ENCODE measurements around the gene CLTCL1.
"Not testable (repeated sequence)": the region's sequence is repeated elsewhere in the genome, so short reads cannot be mapped to it uniquely, and the experiment has no call there.

Gene CLTCL1

GRCh38 chr22:19285831-19286230 lies 5.7 kb downstream of the CLTCL1 start:
- Histone ChIP-seq H3K9me3 (ENCODE audit: low read length) (no peaks in the 10 kb centered on the region), H3K36me3 (ENCODE audit: insufficient read depth, low read length) (no peaks in the 10 kb centered on the region), H2AFZ (ENCODE audit: low read depth, low read length) (no peak overlapping the region), H3K27me3 (ENCODE audit: insufficient read depth, low read length) (no peaks in the 10 kb centered on the region), H3K4me3 (ENCODE audit: low read length) (no peak overlapping the region), H3K4me1 (ENCODE audit: insufficient read depth, low read length) (peaks cover 6% of the 10 kb centered on the region)

DNA sequence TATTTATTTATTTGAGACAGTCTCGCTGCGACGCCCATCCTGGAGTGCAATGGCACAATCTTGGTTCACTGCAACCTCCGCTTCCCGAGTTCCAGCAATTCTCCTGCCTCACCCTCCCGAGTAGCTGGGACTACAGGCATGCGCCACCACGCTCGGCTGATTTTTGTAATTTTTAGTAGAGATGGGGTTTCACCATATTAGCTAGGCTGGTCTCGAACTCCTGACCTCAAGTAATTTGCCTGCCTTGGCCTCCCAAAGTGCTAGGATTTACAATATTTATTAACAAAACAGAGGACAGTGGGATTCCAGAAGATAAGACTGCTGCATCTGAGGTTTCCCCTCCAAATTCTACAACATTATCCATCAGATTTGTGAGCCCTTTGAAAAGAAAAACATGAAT lies 12.4 kb downstream of the CLTCL1 start:
- H3K4me1 ChIP-seq (ENCODE audit: insufficient read depth, low read length); H3K4me3 ChIP-seq (ENCODE audit: low read length); H3K36me3 ChIP-seq (ENCODE audit: insufficient read depth, low read length); H3K27me3 ChIP-seq (ENCODE audit: insufficient read depth, low read length); H2AFZ ChIP-seq (ENCODE audit: low read depth, low read length); H3K9me3 ChIP-seq (ENCODE audit: low read length): not testable (repeated sequence)

GRCh38 chr22:19277785-19278184 lies 13.7 kb downstream of the CLTCL1 start:
- no peaks in the 10 kb centered on the region for H3K27me3 ChIP-seq (ENCODE audit: insufficient read depth, low read length)
- H3K36me3 ChIP-seq (ENCODE audit: insufficient read depth, low read length) = peaks cover 3% of the 10 kb centered on the region
- no peaks in the 10 kb centered on the region for H3K9me3 ChIP-seq (ENCODE audit: low read length)
- no peak overlapping the region for H2AFZ ChIP-seq (ENCODE audit: low read depth, low read length)
- no peaks in the 10 kb centered on the region for H3K4me1 ChIP-seq (ENCODE audit: insufficient read depth, low read length)
- no peak overlapping the region for H3K4me3 ChIP-seq (ENCODE audit: low read length)

DNA sequence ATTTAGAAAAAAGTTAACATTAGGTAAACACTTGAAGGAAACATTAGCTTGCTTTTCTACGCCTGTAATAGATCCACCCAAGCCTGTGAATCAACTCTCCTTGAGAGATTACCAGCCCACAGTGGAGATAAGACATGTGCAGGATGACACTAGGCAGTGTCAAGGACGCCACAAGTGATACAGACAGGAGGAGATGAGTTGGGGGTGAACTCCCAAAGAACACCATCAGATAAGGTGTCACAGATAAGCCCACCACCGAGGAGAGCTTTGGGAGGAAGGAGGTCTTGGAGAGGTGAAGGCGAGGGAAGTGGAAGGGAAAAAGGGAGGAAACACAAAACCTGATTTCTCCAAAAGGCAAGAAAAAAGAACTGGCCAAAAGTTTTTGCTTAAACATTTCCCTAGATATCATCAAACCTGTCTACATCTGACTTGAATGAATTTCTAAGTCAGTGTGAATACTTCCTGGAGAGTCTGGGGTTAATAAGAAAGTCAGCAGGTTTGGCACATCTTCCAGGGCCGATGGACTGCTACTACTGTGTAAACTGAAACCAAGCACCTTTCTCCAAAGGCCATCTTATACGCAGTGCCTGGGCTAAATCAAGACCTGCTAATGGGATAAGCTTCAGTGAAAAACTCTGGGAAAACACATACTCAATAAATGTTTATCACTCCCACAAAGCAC lies 15.5 kb downstream of the CLTCL1 start:
- H3K27me3 ChIP-seq (ENCODE audit: insufficient read depth, low read length) = no peaks in the 10 kb centered on the region
- no peaks in the 10 kb centered on the region for H3K9me3 ChIP-seq (ENCODE audit: low read length)
- H3K36me3 ChIP-seq (ENCODE audit: insufficient read depth, low read length) = peaks cover 3% of the 10 kb centered on the region
- H2AFZ ChIP-seq (ENCODE audit: low read depth, low read length) = no peak overlapping the region
- H3K4me3 ChIP-seq (ENCODE audit: low read length) = no peak overlapping the region
- H3K4me1 ChIP-seq (ENCODE audit: insufficient read depth, low read length) = no peaks in the 10 kb centered on the region

DNA sequence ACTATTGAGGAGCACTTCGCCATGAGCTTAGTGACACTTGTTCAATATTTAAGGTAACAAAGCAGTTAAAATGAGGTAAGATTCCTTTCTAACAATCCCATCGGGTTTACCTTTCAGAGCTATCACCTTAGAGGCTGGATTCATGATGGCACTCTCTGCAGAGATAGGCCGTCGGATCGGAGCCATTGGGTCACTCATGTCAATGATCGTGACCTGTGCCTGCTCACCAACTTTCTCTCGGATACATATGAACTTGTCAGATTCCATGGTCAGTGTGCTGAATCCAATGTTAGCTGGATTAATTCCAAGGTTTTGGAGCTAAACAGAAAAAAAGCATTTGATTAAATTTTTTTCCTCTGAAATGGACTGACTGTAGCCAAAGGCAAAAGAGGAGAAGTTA lies 16.0 kb downstream of the CLTCL1 start:
- H3K27me3 ChIP-seq (ENCODE audit: insufficient read depth, low read length) = no peaks in the 10 kb centered on the region
- H3K36me3 ChIP-seq (ENCODE audit: insufficient read depth, low read length) = peaks cover 3% of the 10 kb centered on the region
- H3K4me3 ChIP-seq (ENCODE audit: low read length) = no peak overlapping the region
- H3K9me3 ChIP-seq (ENCODE audit: low read length) = no peaks in the 10 kb centered on the region
- no peak overlapping the region for H2AFZ ChIP-seq (ENCODE audit: low read depth, low read length)
- no peaks in the 10 kb centered on the region for H3K4me1 ChIP-seq (ENCODE audit: insufficient read depth, low read length)

DNA sequence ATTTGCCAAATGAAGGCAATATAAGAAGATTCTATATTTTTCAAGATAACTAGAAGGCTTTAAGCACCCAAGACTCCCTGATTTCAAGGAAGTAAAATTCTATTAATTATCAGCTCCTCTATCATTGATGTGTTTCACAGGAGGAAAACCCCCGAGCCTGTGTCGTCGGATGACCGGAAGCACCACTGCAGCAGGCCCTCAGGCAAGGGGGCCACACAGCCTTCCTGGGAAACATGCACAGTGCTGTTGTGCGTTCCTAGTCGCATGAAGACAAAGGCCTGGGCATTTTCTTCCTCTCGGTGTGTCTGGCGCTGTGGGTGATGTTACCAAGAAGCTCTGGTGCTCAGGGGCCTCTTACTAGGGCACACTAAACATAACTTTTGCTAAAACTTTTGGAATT lies 16.4 kb downstream of the CLTCL1 start:
- Histone ChIP-seq H3K36me3 (ENCODE audit: insufficient read depth, low read length) (peaks cover 3% of the 10 kb centered on the region), H3K9me3 (ENCODE audit: low read length) (no peaks in the 10 kb centered on the region), H3K4me3 (ENCODE audit: low read length) (no peak overlapping the region), H3K27me3 (ENCODE audit: insufficient read depth, low read length) (no peaks in the 10 kb centered on the region), H3K4me1 (ENCODE audit: insufficient read depth, low read length) (no peaks in the 10 kb centered on the region), H2AFZ (ENCODE audit: low read depth, low read length) (no peak overlapping the region)

GRCh38 chr22:19271856-19272535 lies 19.5 kb downstream of the CLTCL1 start:
- Histone ChIP-seq H3K27me3 (ENCODE audit: insufficient read depth, low read length) (no peaks in the 10 kb centered on the region), H3K4me1 (ENCODE audit: insufficient read depth, low read length) (no peaks in the 10 kb centered on the region), H3K9me3 (ENCODE audit: low read length) (peaks cover 2% of the 10 kb centered on the region), H3K36me3 (ENCODE audit: insufficient read depth, low read length) (peaks cover 3% of the 10 kb centered on the region), H2AFZ (ENCODE audit: low read depth, low read length) (no peak overlapping the region), H3K4me3 (ENCODE audit: low read length) (no peak overlapping the region)

GRCh38 chr22:19271273-19271855 lies 20.2 kb downstream of the CLTCL1 start:
- Histone ChIP-seq H3K27me3 (ENCODE audit: insufficient read depth, low read length) (no peaks in the 10 kb centered on the region), H3K36me3 (ENCODE audit: insufficient read depth, low read length) (peaks cover 3% of the 10 kb centered on the region), H3K9me3 (ENCODE audit: low read length) (peaks cover 2% of the 10 kb centered on the region), H3K4me1 (ENCODE audit: insufficient read depth, low read length) (no peaks in the 10 kb centered on the region), H2AFZ (ENCODE audit: low read depth, low read length) (no peak overlapping the region), H3K4me3 (ENCODE audit: low read length) (no peak overlapping the region)

GRCh38 chr22:19270873-19271272 lies 20.6 kb downstream of the CLTCL1 start:
- Histone ChIP-seq H3K36me3 (ENCODE audit: insufficient read depth, low read length) (peaks cover 3% of the 10 kb centered on the region), H3K4me1 (ENCODE audit: insufficient read depth, low read length) (no peaks in the 10 kb centered on the region), H3K27me3 (ENCODE audit: insufficient read depth, low read length) (no peaks in the 10 kb centered on the region), H3K4me3 (ENCODE audit: low read length) (no peak overlapping the region), H2AFZ (ENCODE audit: low read depth, low read length) (no peak overlapping the region), H3K9me3 (ENCODE audit: low read length) (peaks cover 2% of the 10 kb centered on the region)

DNA sequence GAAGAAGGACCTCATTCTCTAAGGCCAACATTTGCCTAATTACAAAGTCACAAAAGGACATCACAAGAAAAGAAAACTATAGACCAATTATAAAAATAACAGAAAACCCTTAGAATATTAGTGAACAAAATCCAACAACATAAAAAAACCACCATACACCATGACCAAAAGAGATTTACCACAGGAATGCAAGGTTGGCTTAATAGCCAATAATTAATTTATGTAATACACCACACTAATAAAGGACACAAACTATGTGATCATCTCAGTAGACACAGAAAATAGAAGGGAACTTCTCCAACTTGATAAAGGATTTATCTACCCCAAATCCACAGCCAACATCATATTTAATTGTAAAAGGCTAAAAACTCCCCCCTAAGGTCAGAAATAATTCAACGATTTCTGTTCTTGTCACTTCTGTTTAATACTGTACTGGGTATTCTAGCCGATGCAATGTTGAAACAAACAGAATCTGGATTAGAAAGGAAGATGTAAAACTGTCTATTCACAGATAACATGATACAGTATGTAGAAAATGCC lies 24.9 kb downstream of the CLTCL1 start:
- Histone ChIP-seq H3K4me1 (ENCODE audit: insufficient read depth, low read length) (no peaks in the 10 kb centered on the region), H3K36me3 (ENCODE audit: insufficient read depth, low read length) (no peaks in the 10 kb centered on the region), H3K27me3 (ENCODE audit: insufficient read depth, low read length) (no peaks in the 10 kb centered on the region), H3K4me3 (ENCODE audit: low read length) (no peak overlapping the region), H3K9me3 (ENCODE audit: low read length) (peaks cover 2% of the 10 kb centered on the region), H2AFZ (ENCODE audit: low read depth, low read length) (no peak overlapping the region)

DNA sequence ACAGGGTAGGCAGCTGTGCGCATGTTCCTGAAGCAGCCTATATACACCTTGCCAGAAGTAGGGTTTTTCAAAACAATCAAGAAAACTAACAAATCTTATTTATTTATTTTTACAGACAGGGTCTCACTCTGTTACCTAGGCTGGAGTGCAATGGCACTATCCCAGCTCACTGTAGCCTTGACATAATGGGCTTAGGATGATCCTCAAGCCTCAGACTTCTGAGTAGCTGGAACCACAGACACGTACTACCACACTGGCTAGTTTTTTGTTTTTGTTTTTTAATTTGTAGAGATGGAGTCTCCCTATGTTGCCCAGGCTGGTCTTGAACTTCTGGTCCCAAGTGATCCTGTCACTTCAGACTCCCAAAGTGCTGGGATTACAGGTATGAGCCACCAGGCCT lies 25.7 kb downstream of the CLTCL1 start:
- Histone ChIP-seq H3K36me3 (ENCODE audit: insufficient read depth, low read length) (no peaks in the 10 kb centered on the region), H3K9me3 (ENCODE audit: low read length) (peaks cover 2% of the 10 kb centered on the region), H3K4me3 (ENCODE audit: low read length) (no peak overlapping the region), H2AFZ (ENCODE audit: low read depth, low read length) (no peak overlapping the region), H3K4me1 (ENCODE audit: insufficient read depth, low read length) (no peaks in the 10 kb centered on the region), H3K27me3 (ENCODE audit: insufficient read depth, low read length) (no peaks in the 10 kb centered on the region)

DNA sequence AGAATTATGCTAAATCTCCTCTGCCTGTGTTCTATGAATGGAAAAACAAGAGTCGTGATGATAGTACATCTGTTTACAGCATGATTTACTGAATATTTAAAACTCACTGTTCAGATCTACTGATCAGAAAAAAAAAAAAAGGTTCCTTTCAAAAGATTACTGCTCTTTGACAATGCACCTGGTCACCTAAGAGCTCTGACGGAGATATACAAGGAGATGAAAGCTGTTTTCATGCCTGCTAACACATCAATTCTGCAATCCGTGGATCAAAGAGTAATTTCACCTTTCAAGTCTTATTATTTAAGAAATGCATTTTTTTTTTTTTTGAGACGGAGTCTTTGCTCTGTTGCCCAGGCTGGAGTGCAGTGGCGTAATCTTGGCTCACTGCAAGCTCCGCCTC lies 30.7 kb downstream of the CLTCL1 start:
- Histone ChIP-seq H3K27me3 (ENCODE audit: insufficient read depth, low read length) (no peaks in the 10 kb centered on the region), H2AFZ (ENCODE audit: low read depth, low read length) (no peak overlapping the region), H3K4me1 (ENCODE audit: insufficient read depth, low read length) (no peaks in the 10 kb centered on the region), H3K9me3 (ENCODE audit: low read length) (no peaks in the 10 kb centered on the region), H3K36me3 (ENCODE audit: insufficient read depth, low read length) (no peaks in the 10 kb centered on the region), H3K4me3 (ENCODE audit: low read length) (no peak overlapping the region)

DNA sequence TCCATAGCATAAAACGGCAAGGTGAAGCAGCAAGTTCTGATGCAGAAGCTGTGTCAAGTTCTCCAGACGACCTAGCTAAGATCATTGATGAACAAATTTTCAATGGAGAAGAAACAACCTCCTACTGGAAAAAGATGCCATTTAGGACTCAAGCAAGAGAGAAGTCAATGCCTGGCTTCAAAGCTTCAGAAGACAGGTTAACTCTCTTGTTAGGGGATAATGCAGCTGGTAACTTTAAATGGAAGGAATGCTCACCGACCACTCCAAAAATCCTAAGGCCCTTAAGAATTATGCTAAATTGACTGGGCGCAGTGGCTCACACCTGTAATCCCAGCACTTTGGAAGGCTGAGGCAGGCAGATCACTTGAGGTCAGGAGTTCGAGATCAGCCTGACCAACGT lies 31.3 kb downstream of the CLTCL1 start:
- H2AFZ ChIP-seq (ENCODE audit: low read depth, low read length) = no peak overlapping the region
- H3K36me3 ChIP-seq (ENCODE audit: insufficient read depth, low read length) = no peaks in the 10 kb centered on the region
- no peaks in the 10 kb centered on the region for H3K27me3 ChIP-seq (ENCODE audit: insufficient read depth, low read length)
- H3K4me1 ChIP-seq (ENCODE audit: insufficient read depth, low read length) = no peaks in the 10 kb centered on the region
- H3K4me3 ChIP-seq (ENCODE audit: low read length) = no peak overlapping the region
- H3K9me3 ChIP-seq (ENCODE audit: low read length) = no peaks in the 10 kb centered on the region
